Chondrocyte (in vitro differentiated cells): Measurements from ENCODE around the gene CDC14C. TPM values are rescaled to one million over a fixed set of nuclear protein-coding genes. Genes with fewer than 3 reads are reported as not detected.
"Not testable (repeated sequence)": the region's sequence is repeated elsewhere in the genome, so short reads cannot be mapped to it uniquely, and the experiment has no call there.

Source experiments
- DNase-seq: peaks from one replicate; pipeline ENCODE4 v3.0.0; 2021; ENCODE audit warnings: mixed read lengths, low spot score
- H3K27ac Mint-ChIP-seq: one replicate; pipeline ENCODE4 v1.8.0; 2021; ENCODE audit warnings: mild to moderate bottlenecking, moderate library complexity, mixed read lengths; ENCODE audit not compliant: unreplicated experiment
- H3K27me3 Mint-ChIP-seq: 2 replicates; pipeline ENCODE4 v1.8.0; 2021; ENCODE audit warnings: low read depth, mixed read lengths
- H3K36me3 Mint-ChIP-seq: 2 replicates; pipeline ENCODE4 v1.8.0; 2021; ENCODE audit warnings: low read depth, mixed read lengths
- H3K4me1 Mint-ChIP-seq: 2 replicates; pipeline ENCODE4 v1.8.0; 2021; ENCODE audit warnings: low read depth, mild to moderate bottlenecking, mixed read lengths
- H3K4me3 Mint-ChIP-seq: one replicate; pipeline ENCODE4 v1.8.0; 2021; ENCODE audit warnings: mild to moderate bottlenecking, moderate library complexity, mixed read lengths; ENCODE audit not compliant: unreplicated experiment
- H3K9me3 Mint-ChIP-seq: 2 replicates; pipeline ENCODE4 v1.8.0; 2021; ENCODE audit warnings: low read depth, mixed read lengths
- total RNA-seq: library from RNA; stranded (reverse); gene quantifications from 3 replicates; pipeline ENCODE4 v1.2.1, GENCODE V29; 2021
- TF ChIP-seq, protein P1 (sequence below): fragments of 200-600 bp; sonication (generic); IDR thresholded peaks from 2 replicates; pipeline ENCODE4 v1.5.0; 2021; ENCODE audit warnings: antibody characterized with exemption, mild to moderate bottlenecking, moderate library complexity

CDC14C gene
- total RNA-seq, 1 donor from 2014 or later = not detected

GRCh38 chr7:48894574-48894973 lies 29.8 kb upstream of the CDC14C start:
- H3K4me3 Mint-ChIP-seq = no peak overlapping the region
- no peak overlapping the region for H3K27ac Mint-ChIP-seq
- H3K4me1 Mint-ChIP-seq = no peaks in the 10 kb centered on the region
- H3K27me3 Mint-ChIP-seq = no peaks in the 10 kb centered on the region
- DNase-seq = no peak
- peaks cover 1% of the 10 kb centered on the region for H3K36me3 Mint-ChIP-seq
- peaks cover 22% of the 10 kb centered on the region for H3K9me3 Mint-ChIP-seq
- TF ChIP-seq, protein P1, sequence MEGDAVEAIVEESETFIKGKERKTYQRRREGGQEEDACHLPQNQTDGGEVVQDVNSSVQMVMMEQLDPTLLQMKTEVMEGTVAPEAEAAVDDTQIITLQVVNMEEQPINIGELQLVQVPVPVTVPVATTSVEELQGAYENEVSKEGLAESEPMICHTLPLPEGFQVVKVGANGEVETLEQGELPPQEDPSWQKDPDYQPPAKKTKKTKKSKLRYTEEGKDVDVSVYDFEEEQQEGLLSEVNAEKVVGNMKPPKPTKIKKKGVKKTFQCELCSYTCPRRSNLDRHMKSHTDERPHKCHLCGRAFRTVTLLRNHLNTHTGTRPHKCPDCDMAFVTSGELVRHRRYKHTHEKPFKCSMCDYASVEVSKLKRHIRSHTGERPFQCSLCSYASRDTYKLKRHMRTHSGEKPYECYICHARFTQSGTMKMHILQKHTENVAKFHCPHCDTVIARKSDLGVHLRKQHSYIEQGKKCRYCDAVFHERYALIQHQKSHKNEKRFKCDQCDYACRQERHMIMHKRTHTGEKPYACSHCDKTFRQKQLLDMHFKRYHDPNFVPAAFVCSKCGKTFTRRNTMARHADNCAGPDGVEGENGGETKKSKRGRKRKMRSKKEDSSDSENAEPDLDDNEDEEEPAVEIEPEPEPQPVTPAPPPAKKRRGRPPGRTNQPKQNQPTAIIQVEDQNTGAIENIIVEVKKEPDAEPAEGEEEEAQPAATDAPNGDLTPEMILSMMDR = no peak

GRCh38 chr7:48899932-48900331 lies 24.4 kb upstream of the CDC14C start:
- no peaks in the 10 kb centered on the region for H3K36me3 Mint-ChIP-seq
- no peaks in the 10 kb centered on the region for H3K4me1 Mint-ChIP-seq
- H3K9me3 Mint-ChIP-seq = peaks cover 7% of the 10 kb centered on the region
- TF ChIP-seq, protein P1 = no peak
- H3K27ac Mint-ChIP-seq = no peak overlapping the region
- no peak for DNase-seq
- H3K4me3 Mint-ChIP-seq = no peak overlapping the region
- H3K27me3 Mint-ChIP-seq = no peaks in the 10 kb centered on the region

GRCh38 chr7:48901966-48902365 lies 22.4 kb upstream of the CDC14C start:
- TF ChIP-seq, protein P1 = no peak
- H3K9me3 Mint-ChIP-seq = peaks cover 12% of the 10 kb centered on the region
- no peak overlapping the region for H3K4me3 Mint-ChIP-seq
- no peak for DNase-seq
- H3K36me3 Mint-ChIP-seq = no peaks in the 10 kb centered on the region
- no peaks in the 10 kb centered on the region for H3K4me1 Mint-ChIP-seq
- no peak overlapping the region for H3K27ac Mint-ChIP-seq
- no peaks in the 10 kb centered on the region for H3K27me3 Mint-ChIP-seq

DNA sequence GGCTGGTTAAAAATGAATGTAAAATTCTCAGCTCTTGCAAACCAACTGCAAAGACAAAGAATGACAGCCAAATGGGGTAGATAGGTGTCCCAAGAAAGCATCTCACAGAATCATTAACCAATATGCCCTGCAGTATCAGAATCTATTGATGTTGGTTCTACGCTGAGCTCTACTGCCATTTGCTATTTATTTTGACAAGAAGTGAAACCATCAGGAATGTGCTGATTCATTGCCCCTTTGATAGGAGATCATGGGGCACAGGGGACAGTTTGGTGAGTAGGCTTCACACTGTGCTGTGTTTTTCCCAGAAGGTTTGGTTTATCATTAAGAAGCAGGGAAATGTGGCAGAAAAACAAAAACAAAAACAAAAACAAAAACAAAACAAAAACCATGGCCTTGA lies 19.4 kb upstream of the CDC14C start:
- Mint-ChIP-seq H3K4me1 (no peaks in the 10 kb centered on the region), H3K27me3 (no peaks in the 10 kb centered on the region), H3K4me3 (no peak overlapping the region), H3K9me3 (peaks cover 12% of the 10 kb centered on the region), H3K27ac (no peak overlapping the region), H3K36me3 (no peaks in the 10 kb centered on the region)
- TF ChIP-seq, protein P1 = no peak
- DNase-seq = no peak

- H3K4me3 Mint-ChIP-seq, H3K27me3 Mint-ChIP-seq, H3K36me3 Mint-ChIP-seq, H3K4me1 Mint-ChIP-seq, H3K27ac Mint-ChIP-seq, DNase-seq: not testable (repeated sequence)
- H3K9me3 Mint-ChIP-seq = peaks cover 14% of the 10 kb centered on the region
Measured at GRCh38 chr7:48905686-48906085, 18.7 kb upstream of the CDC14C start.

GRCh38 chr7:48909887-48910286 lies 14.5 kb upstream of the CDC14C start:
- H3K4me1 Mint-ChIP-seq, H3K27me3 Mint-ChIP-seq, H3K4me3 Mint-ChIP-seq, H3K36me3 Mint-ChIP-seq, H3K27ac Mint-ChIP-seq, DNase-seq: not testable (repeated sequence)
- H3K9me3 Mint-ChIP-seq = peaks cover 16% of the 10 kb centered on the region
